Measurements from ENCODE around the gene POLE. TPM values are rescaled to one million over a fixed set of nuclear protein-coding genes. Genes with fewer than 3 reads are reported as not detected.

Gene POLE
- total RNA-seq, 1 experiment from 2014 or later: 147 TPM

- H2BK5ac ChIP-seq (ENCODE audit: insufficient read length, low read length): no peak overlapping the region
- H2BK20ac ChIP-seq (ENCODE audit: low read depth, low read length, poor library complexity, severe bottlenecking): no peak overlapping the region
- peaks cover 27% of the 10 kb centered on the region for H3K9me3 ChIP-seq (ENCODE audit: control insufficient read depth, low read depth, low read length)
- WGBS (ENCODE audit: extremely low coverage, insufficient read length, low lambda C conversion rate): no CpG with 5 or more reads among the region's 5 CpGs
- H3K27me3 Mint-ChIP-seq (ENCODE audit: low read depth): peaks cover 94% of the 10 kb centered on the region
- H3T11ph ChIP-seq (ENCODE audit: low read length): no peak overlapping the region
- H3K27ac ChIP-seq (ENCODE audit: insufficient read length, low read depth, low read length): no peak overlapping the region
- H2BK12ac ChIP-seq (ENCODE audit: insufficient read length, low read depth, low read length): no peak overlapping the region
- H2AFZ ChIP-seq (ENCODE audit: low read length): no peak overlapping the region
- no peak overlapping the region for H3K27ac Mint-ChIP-seq
- no peak overlapping the region for H3K23ac ChIP-seq (ENCODE audit: insufficient read length, low read depth, low read length)
- no peaks in the 10 kb centered on the region for H4K20me1 ChIP-seq (ENCODE audit: control insufficient read depth, insufficient read depth, insufficient read length)
- H3K18ac ChIP-seq (ENCODE audit: insufficient read length, low read depth, low read length): no peak overlapping the region
- peaks cover 3 to 9% (median 4%) of the 10 kb centered on the region in 3 experiments; a peak in 5 of 7 replicates for H3K36me3 Mint-ChIP-seq (ENCODE audit: insufficient read depth in 1 of 3, low read depth in 3 of 3)
- no peak overlapping the region for H3K14ac ChIP-seq (ENCODE audit: insufficient read depth, low read length)
- no peak overlapping the region for H3K56ac ChIP-seq (ENCODE audit: insufficient read length, low read depth, low read length)
- H4K91ac ChIP-seq (ENCODE audit: insufficient read length, low read depth, low read length): no peak overlapping the region
- H4K8ac ChIP-seq (replicated peaks; ENCODE audit: insufficient read length, low read depth, low read length): no peak overlapping the region
- peaks cover 29% of the 10 kb centered on the region for H3K27me3 ChIP-seq (ENCODE audit: insufficient read depth, low read length)
- TF ChIP-seq CTCF (conservative IDR thresholded peaks at IDR 0.05): no peak
- H3K4me1 Mint-ChIP-seq: peaks cover 4 to 6% of the 10 kb centered on the region in 2 experiments
- H2BK15ac ChIP-seq (ENCODE audit: low read depth, low read length): no peak overlapping the region
- no peak overlapping the region for H3K4me3 Mint-ChIP-seq
- no peaks in the 10 kb centered on the region for H3K79me1 ChIP-seq (ENCODE audit: insufficient read depth, low read depth, low read length, poor library complexity, severe bottlenecking)
- H2BK120ac ChIP-seq (ENCODE audit: low read depth, low read length, poor library complexity, severe bottlenecking): no peak overlapping the region
- H3K4me1 ChIP-seq (ENCODE audit: insufficient read depth, low read length): no peaks in the 10 kb centered on the region
- H3K23me2 ChIP-seq (ENCODE audit: insufficient read length, low read depth, low read length, poor library complexity, severe bottlenecking): no peaks in the 10 kb centered on the region
- no peak overlapping the region for H3K4ac ChIP-seq (ENCODE audit: low read depth, low read length)
- no peak overlapping the region for H2AK5ac ChIP-seq (ENCODE audit: insufficient read length, low read length)
- H3K4me2 ChIP-seq (ENCODE audit: insufficient read depth, insufficient read length, low read length): no peak overlapping the region
- no peak overlapping the region for H3K9ac ChIP-seq (ENCODE audit: extremely low read depth, insufficient read length, low read length)
- DNase-seq: no peak
- H4K5ac ChIP-seq (ENCODE audit: insufficient read length, low read depth, low read length): no peak overlapping the region
- H3K79me2 ChIP-seq (ENCODE audit: insufficient read depth, low read length): no peaks in the 10 kb centered on the region
- peaks cover 36 to 37% of the 10 kb centered on the region in 2 experiments for H3K9me3 Mint-ChIP-seq
These were observed 73.1 kb downstream of the POLE start for GRCh38 chr12:132614029-132614428.

All from H9 (cell line).